Panc1 (cell line): ENCODE measurements around the gene NDUFV2.

Experiments
- CTCF ChIP-seq: fragments of 450-650 bp; IDR thresholded peaks from 2 replicates; pipeline ENCODE4 v1.5.1; 2017; ENCODE audit warnings: mild to moderate bottlenecking
- POLR2AphosphoS5 ChIP-seq: IDR thresholded peaks from 2 replicates; pipeline ENCODE4 v1.6.1; 2012; ENCODE audit warnings: mild to moderate bottlenecking, low read depth, low read length, moderate library complexity
- REST ChIP-seq, 2 experiments: IDR thresholded peaks; 2 replicates each; pipeline ENCODE4 v1.6.1; 2011 to 2012; ENCODE audit warnings: low read depth in 2 of 2, control low read depth in 1 of 2, low read length in 1 of 2, mild to moderate bottlenecking in 1 of 2, moderate library complexity in 1 of 2; ENCODE audit not compliant: insufficient read depth in 1 of 2

- TF ChIP-seq CTCF (no peak), REST (IDR thresholded peaks at IDR 0.05; ENCODE audit: insufficient read depth in 1 of 2, low read depth in 2 of 2, low read length in 1 of 2) (no peak), POLR2AphosphoS5 (no peak)
Observed at GRCh38 chr18:9062418-9062751, 40.1 kb upstream of the NDUFV2 start.
